Measurements from ENCODE around the gene GALNT1. TPM values are rescaled to one million over a fixed set of nuclear protein-coding genes. Genes with fewer than 3 reads are reported as not detected.

GALNT1 gene
- total RNA-seq, 4 donors from 2014 or later: 40.3 to 61.5 (median 47.7) TPM

DNA sequence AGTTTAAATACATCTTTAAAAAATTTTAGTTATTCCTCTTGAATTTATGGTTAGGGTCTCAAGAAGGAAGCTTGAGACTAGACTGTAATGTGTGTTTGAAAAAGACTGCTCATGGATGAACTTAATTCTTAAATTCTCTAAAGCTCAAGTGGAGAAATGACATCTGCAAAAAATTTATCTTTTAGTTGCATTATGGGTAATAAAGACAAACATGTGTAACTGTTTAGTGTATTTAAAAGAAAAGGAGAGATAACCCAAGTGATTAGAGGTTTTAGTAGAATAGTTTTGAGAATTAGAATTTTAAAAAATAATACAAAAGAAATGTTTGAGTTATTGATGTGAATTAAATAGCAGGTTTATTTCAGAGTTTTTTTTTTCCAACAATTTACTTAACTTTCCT, 36.7 kb downstream of the GALNT1 start:
- TF ChIP-seq, protein P1, sequence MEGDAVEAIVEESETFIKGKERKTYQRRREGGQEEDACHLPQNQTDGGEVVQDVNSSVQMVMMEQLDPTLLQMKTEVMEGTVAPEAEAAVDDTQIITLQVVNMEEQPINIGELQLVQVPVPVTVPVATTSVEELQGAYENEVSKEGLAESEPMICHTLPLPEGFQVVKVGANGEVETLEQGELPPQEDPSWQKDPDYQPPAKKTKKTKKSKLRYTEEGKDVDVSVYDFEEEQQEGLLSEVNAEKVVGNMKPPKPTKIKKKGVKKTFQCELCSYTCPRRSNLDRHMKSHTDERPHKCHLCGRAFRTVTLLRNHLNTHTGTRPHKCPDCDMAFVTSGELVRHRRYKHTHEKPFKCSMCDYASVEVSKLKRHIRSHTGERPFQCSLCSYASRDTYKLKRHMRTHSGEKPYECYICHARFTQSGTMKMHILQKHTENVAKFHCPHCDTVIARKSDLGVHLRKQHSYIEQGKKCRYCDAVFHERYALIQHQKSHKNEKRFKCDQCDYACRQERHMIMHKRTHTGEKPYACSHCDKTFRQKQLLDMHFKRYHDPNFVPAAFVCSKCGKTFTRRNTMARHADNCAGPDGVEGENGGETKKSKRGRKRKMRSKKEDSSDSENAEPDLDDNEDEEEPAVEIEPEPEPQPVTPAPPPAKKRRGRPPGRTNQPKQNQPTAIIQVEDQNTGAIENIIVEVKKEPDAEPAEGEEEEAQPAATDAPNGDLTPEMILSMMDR (IDR thresholded peaks at IDR 0.05; ENCODE audit: low read depth): no peak

DNA sequence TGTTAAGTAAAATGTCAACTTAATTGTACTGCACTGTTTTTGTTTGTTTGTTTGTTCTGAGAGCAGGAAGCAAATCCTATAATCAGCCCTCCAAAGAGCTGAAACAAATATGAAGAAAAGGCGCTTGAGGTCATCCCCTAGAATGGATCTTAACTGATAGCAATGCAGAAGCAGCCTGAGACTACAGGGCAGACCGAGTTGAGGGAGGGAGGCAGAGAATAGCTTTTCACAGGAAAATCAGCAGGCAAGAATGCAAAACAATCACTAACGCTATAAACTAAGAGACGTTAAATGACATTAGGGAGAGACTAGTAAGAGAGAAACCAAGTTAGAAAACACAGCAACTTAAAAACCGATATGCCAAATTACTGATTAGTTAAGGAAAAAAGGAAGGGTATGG, 37.2 kb downstream of the GALNT1 start:
- TF ChIP-seq, protein P1 (IDR thresholded peaks at IDR 0.05; ENCODE audit: low read depth): no peak

DNA sequence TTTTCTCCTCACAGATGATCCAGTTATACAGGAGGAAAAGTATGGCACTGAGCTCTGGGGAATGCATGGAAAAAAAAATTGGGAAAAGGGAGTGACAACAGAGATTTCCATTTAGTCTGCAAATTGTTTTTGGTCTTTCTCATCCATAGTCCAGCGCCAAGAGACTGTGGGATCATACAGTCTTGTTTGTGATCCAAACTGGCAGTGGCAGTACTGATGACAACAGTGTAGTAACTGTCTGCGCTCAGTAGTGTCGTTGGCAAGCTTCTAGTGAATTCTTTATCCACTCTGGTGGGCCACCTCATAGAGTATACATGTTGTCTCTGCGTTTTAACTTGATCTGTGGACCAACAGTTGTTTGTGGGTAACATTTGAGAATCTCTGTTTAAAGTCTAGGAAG, 37.9 kb downstream of the GALNT1 start:
- TF ChIP-seq, protein P1 (IDR thresholded peaks at IDR 0.05; ENCODE audit: low read depth): no peak

DNA sequence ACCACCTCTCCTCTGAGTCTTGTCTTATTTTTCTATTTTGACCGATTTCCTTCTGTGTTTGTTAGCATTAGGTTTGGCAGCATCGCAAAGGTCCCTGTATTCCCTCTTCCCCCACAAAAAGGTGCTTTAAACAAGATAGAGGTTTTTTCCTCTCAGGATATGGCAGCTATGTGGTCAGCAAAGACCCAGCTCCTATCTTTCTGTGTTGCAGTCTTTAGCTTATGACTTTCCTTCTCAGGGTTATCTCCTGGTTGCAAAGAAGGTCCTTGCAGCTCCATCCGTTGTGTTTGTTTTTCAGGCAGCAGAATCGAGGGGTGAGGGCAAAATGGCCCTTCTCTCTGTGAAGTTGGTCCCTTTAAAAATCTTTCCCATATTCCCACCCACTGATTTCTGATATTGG, 38.4 kb downstream of the GALNT1 start:
- TF ChIP-seq, protein P1 (IDR thresholded peaks at IDR 0.05; ENCODE audit: low read depth): no peak

DNA sequence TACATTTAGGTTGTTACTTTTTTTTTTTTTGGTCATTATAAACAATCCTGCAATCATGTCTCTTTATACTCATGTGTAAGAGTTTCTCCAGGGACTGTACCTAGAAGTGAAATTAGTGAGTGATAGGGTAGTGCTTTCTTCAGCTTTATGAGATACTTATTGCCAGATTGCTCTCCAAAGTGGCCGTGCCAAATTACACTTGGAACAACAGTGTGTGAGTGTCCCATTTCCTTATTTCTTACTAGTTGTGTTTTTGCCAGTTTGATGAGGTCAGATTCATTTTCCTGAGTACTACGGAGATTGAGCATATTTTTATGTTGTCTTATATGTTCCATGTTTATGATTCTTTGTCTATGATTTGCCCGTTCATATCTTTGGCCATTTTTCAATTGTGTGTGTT, 39.2 kb downstream of the GALNT1 start:
- TF ChIP-seq, protein P1 (IDR thresholded peaks at IDR 0.05; ENCODE audit: low read depth): no peak

DNA sequence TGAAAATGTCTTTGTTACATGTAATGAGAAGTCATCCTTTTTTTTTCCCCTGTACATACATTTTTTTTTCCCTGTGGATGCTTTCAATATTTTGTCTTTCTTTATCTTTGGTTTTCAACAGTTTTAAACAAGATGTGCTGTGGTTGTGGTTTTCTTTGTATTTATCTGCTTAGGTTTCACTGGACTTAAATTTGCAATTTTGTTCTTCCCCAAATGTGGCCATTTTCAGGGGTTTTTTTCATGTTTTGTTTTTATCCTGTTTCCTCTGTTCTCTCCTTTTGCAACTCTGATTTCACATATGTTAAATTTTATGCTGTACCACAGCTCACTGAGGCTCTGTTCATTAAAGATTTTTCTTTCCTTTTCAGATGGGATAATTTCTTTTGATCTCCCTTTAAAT, 41.7 kb downstream of the GALNT1 start:
- TF ChIP-seq, protein P1 (IDR thresholded peaks at IDR 0.05; ENCODE audit: low read depth): no peak

DNA sequence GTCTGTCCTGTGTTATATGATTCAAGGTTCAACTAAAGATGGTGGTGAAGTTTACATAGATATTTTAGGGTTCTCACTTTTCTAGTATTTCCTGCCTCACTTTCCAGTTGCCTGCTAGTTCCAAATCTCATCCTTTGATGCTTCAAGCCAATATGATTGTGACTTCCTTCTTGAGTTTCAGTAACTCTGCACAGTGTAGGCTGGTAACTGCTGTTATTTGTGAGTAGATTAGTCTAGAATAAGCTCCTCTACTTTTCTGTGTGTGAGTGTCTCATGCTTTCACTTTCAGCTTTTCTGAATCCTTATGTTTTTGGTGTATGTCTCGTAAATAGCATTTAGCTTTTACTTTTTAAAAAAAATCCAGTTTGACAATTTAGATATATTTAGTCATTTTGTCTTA, 42.6 kb downstream of the GALNT1 start:
- TF ChIP-seq, protein P1 (IDR thresholded peaks at IDR 0.05; ENCODE audit: low read depth): no peak
